GM21737 (cell line): Measurements from ENCODE around the gene DNASE1.
"Not testable (repeated sequence)": the region's sequence is repeated elsewhere in the genome, so short reads cannot be mapped to it uniquely, and the experiment has no call there.

Source experiments
- ATAC-seq: cut with Tn5 transposase; IDR thresholded peaks from one replicate; pipeline ENCODE4 v1.9.1; 2021; ENCODE audit warnings: mild to moderate bottlenecking, moderate library complexity; ENCODE audit not compliant: unreplicated experiment

The DNASE1 gene

GRCh38 chr16:3654249-3654991 lies at the start of gene DNASE1:
DNASE1 (plus strand) TSS chr16:3654691; CDS start chr16:3655374, 683 bp downstream.
- no peak for ATAC-seq

GRCh38 chr16:3606441-3606840 lies 48.0 kb upstream of the DNASE1 start:
- no peak for ATAC-seq

- ATAC-seq: no peak
These were observed 47.3 kb upstream of the DNASE1 start for GRCh38 chr16:3607161-3607560.

GRCh38 chr16:3607634-3608033 lies 46.9 kb upstream of the DNASE1 start:
- ATAC-seq: no peak

- no peak for ATAC-seq
These were observed 46.4 kb upstream of the DNASE1 start for GRCh38 chr16:3608069-3608468.

GRCh38 chr16:3608976-3609375 lies 45.5 kb upstream of the DNASE1 start:
- ATAC-seq: not testable (repeated sequence)

- ATAC-seq: no peak
These were observed 44.4 kb upstream of the DNASE1 start for GRCh38 chr16:3609895-3610697.

GRCh38 chr16:3610698-3611145 lies 43.8 kb upstream of the DNASE1 start:
- ATAC-seq: peak; percentile 2

GRCh38 chr16:3611146-3611975 lies 43.1 kb upstream of the DNASE1 start, which contains the start of gene SLX4:
SLX4 (minus strand) TSS chr16:3611606; CDS start chr16:3608964, 2,642 bp downstream.
- peak; percentile 84 for ATAC-seq

- no peak for ATAC-seq
These were observed 41.7 kb upstream of the DNASE1 start for GRCh38 chr16:3612510-3613466.

GRCh38 chr16:3618769-3619141 lies 35.7 kb upstream of the DNASE1 start:
- ATAC-seq: no peak

- no peak for ATAC-seq
These were observed 30.8 kb upstream of the DNASE1 start for GRCh38 chr16:3623642-3624041.

- ATAC-seq: no peak
These were observed 29.2 kb upstream of the DNASE1 start for GRCh38 chr16:3625331-3625730.

- ATAC-seq: no peak
These were observed 28.4 kb upstream of the DNASE1 start for GRCh38 chr16:3625911-3626732.

GRCh38 chr16:3637371-3637923 lies 17.0 kb upstream of the DNASE1 start:
- no peak for ATAC-seq

GRCh38 chr16:3638916-3639644 lies 15.4 kb upstream of the DNASE1 start:
- ATAC-seq: no peak

- ATAC-seq: no peak
These were observed 14.3 kb upstream of the DNASE1 start for GRCh38 chr16:3640207-3640606.
